Stomach (tissue), 4 donors: ENCODE results near the gene DENND2A.

ENCODE experiments used
- POLR2A ChIP-seq, 4 donors: fragments of 450-650 bp; IDR thresholded peaks; one replicate each; pipeline ENCODE4 v1.6.1; 2016; ENCODE audit warnings: antibody characterized with exemption in 4 of 4, control low read depth in 2 of 4, mild to moderate bottlenecking in 1 of 4, moderate library complexity in 1 of 4
- POLR2AphosphoS5 ChIP-seq, 3 donors: sonication (generic); formaldehyde crosslinking; IDR thresholded peaks; one replicate each; pipeline ENCODE4 v1.6.1; 2016; ENCODE audit warnings: antibody characterized with exemption in 3 of 3
- TF ChIP-seq, protein P1 (sequence below), 7 experiments: fragments of 450-650 bp in 4 of 7; fragments of 200-600 bp in 3 of 7; sonication (generic) in 3 of 7; IDR thresholded peaks; one replicate each; pipeline ENCODE4 v1.5.1; 2016 to 2019; ENCODE audit warnings: antibody characterized with exemption in 7 of 7, control low read depth in 2 of 7, mild to moderate bottlenecking in 1 of 7

DNA sequence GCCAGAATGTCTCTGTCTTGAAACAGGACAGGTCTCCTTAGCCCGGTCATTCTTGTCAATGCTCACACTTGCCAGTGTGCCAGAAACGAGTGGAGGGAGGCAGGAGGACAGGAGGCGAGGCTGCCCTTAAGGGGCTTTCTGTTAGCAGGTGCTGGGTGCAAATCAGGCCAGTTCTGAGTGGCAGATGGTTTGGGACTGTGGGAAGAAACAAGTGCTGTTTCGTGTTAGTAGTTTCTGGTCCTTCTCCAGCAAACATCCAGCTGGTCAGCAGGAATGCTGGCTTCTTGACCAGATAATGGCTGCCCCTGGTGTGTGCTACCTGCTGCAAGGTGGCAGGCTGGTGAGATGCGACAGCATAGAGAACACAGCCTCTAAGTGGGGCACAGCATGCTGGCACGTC lies 47.7 kb upstream of the DENND2A start:
- TF ChIP-seq, protein P1, sequence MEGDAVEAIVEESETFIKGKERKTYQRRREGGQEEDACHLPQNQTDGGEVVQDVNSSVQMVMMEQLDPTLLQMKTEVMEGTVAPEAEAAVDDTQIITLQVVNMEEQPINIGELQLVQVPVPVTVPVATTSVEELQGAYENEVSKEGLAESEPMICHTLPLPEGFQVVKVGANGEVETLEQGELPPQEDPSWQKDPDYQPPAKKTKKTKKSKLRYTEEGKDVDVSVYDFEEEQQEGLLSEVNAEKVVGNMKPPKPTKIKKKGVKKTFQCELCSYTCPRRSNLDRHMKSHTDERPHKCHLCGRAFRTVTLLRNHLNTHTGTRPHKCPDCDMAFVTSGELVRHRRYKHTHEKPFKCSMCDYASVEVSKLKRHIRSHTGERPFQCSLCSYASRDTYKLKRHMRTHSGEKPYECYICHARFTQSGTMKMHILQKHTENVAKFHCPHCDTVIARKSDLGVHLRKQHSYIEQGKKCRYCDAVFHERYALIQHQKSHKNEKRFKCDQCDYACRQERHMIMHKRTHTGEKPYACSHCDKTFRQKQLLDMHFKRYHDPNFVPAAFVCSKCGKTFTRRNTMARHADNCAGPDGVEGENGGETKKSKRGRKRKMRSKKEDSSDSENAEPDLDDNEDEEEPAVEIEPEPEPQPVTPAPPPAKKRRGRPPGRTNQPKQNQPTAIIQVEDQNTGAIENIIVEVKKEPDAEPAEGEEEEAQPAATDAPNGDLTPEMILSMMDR (IDR thresholded peaks at IDR 0.05), result no peak
- TF ChIP-seq POLR2A (IDR thresholded peaks at IDR 0.05) (no peak), POLR2AphosphoS5 (IDR thresholded peaks at IDR 0.05) (no peak)
